ENCODE results near the gene NELL1. TPM values are rescaled to one million over a fixed set of nuclear protein-coding genes. Genes with fewer than 3 reads are reported as not detected.

Gene NELL1
- total RNA-seq, 2 donors from 2014 or later = 0.09 to 0.11 TPM

DNA sequence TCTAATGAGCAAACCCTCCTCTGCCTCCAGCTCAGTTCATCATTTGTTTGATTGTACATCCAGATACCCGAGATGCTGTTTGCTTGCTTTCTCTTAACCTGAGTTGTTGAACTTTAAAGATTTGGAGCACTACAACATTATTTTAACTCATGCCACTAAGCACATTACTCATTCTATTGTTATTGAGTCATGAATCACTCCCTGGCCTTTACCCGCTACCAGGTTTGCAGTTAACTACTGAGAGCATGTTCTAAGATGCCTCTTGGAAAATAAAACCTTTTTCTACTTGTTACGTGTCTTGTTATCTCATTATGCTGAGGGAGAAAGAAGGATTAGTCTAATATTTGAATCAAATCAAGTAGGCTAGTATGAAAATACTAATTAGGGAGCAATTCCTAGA lies 802.9 kb downstream of the NELL1 start:
- WGBS, 2 experiments (ENCODE audit: insufficient coverage in 1 of 2, insufficient read length in 1 of 2) = 98% methylated on average over 3 of the region's 3 CpGs; no CpG with 5 or more reads in 1 of the 2 experiments
- H3K27ac Mint-ChIP-seq = no peak overlapping the region
- H3K4me1 Mint-ChIP-seq = peaks cover 12% of the 10 kb centered on the region
- no peaks in the 10 kb centered on the region for H3K27me3 Mint-ChIP-seq (ENCODE audit: insufficient read depth)
- no peaks in the 10 kb centered on the region for H3K36me3 ChIP-seq (ENCODE audit: control insufficient read depth, insufficient read depth, low read length)
- DNase-seq = no peak
- H3K27me3 ChIP-seq (ENCODE audit: control insufficient read depth, insufficient read depth, low read length, poor library complexity, severe bottlenecking) = no peaks in the 10 kb centered on the region
- H3K9me3 Mint-ChIP-seq = no peaks in the 10 kb centered on the region
- H3K9ac ChIP-seq (ENCODE audit: extremely low read depth, low read length, poor library complexity, severe bottlenecking) = no peak overlapping the region
- H3K4me3 ChIP-seq (ENCODE audit: low read length) = no peak overlapping the region
- H3K9me3 ChIP-seq (ENCODE audit: control insufficient read depth, low read length) = no peaks in the 10 kb centered on the region
- H3K27ac ChIP-seq (ENCODE audit: low read depth, low read length) = no peak overlapping the region
- H3K4me3 Mint-ChIP-seq = no peak overlapping the region
- H3K36me3 Mint-ChIP-seq (ENCODE audit: low read depth) = no peaks in the 10 kb centered on the region
- H3K4me1 ChIP-seq (ENCODE audit: control insufficient read depth, insufficient read depth, low read length) = peaks cover 3% of the 10 kb centered on the region
- TF ChIP-seq, protein P1, sequence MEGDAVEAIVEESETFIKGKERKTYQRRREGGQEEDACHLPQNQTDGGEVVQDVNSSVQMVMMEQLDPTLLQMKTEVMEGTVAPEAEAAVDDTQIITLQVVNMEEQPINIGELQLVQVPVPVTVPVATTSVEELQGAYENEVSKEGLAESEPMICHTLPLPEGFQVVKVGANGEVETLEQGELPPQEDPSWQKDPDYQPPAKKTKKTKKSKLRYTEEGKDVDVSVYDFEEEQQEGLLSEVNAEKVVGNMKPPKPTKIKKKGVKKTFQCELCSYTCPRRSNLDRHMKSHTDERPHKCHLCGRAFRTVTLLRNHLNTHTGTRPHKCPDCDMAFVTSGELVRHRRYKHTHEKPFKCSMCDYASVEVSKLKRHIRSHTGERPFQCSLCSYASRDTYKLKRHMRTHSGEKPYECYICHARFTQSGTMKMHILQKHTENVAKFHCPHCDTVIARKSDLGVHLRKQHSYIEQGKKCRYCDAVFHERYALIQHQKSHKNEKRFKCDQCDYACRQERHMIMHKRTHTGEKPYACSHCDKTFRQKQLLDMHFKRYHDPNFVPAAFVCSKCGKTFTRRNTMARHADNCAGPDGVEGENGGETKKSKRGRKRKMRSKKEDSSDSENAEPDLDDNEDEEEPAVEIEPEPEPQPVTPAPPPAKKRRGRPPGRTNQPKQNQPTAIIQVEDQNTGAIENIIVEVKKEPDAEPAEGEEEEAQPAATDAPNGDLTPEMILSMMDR (conservative IDR thresholded peaks at IDR 0.05) = no peak

DNA sequence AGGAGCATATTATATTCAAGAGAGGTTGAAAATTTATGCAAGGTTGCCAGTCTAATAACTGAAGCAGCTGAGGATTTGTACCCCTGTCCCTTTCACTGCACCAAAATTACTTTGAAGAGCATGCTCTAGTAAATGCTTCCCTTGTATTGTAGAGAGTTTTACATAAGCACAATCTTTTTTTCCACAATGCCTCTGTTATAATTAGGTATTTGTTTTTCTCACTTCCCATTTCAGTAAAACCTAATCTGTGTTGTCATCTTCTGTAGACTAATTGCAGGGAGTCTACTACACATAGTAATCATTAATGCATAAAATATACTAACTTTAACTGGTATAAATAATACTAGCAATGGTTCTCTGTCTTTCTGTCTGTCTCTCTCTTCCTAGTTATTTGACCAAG lies 805.1 kb downstream of the NELL1 start:
- H3K9me3 Mint-ChIP-seq = no peaks in the 10 kb centered on the region
- H3K4me3 Mint-ChIP-seq = no peak overlapping the region
- H3K27me3 Mint-ChIP-seq (ENCODE audit: insufficient read depth) = no peaks in the 10 kb centered on the region
- no peak overlapping the region for H3K9ac ChIP-seq (ENCODE audit: extremely low read depth, low read length, poor library complexity, severe bottlenecking)
- H3K4me3 ChIP-seq (ENCODE audit: low read length) = no peak overlapping the region
- no peaks in the 10 kb centered on the region for H3K9me3 ChIP-seq (ENCODE audit: control insufficient read depth, low read length)
- H3K27ac Mint-ChIP-seq = no peak overlapping the region
- DNase-seq = no peak
- TF ChIP-seq, protein P1 (conservative IDR thresholded peaks at IDR 0.05) = no peak
- peaks cover 17% of the 10 kb centered on the region for H3K4me1 Mint-ChIP-seq
- peaks cover 5% of the 10 kb centered on the region for H3K4me1 ChIP-seq (ENCODE audit: control insufficient read depth, insufficient read depth, low read length)
- H3K36me3 ChIP-seq (ENCODE audit: control insufficient read depth, insufficient read depth, low read length) = no peaks in the 10 kb centered on the region
- H3K36me3 Mint-ChIP-seq (ENCODE audit: low read depth) = no peaks in the 10 kb centered on the region
- no peak overlapping the region for H3K27ac ChIP-seq (ENCODE audit: low read depth, low read length)
- no peaks in the 10 kb centered on the region for H3K27me3 ChIP-seq (ENCODE audit: control insufficient read depth, insufficient read depth, low read length, poor library complexity, severe bottlenecking)

DNA sequence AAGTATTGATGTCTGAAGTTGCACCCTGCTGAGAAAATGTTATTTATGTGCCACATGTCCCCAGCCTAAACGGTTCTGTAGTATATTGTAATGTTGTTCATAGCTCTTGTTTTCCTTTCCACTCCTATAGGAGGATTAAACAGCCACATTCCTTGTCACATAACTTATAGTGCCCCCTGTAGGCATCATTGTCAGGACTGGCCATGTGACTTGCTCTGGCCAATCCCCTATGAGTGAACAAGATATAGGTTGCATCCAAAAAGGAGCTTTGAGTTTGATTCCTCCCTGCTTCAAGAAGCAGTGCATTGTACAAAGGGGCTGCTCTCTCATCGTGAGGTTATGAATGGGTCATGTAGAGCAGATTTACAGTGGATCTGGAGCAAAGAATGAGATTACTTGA lies 805.9 kb downstream of the NELL1 start:
- no peak overlapping the region for H3K27ac ChIP-seq (ENCODE audit: low read depth, low read length)
- no peak overlapping the region for H3K4me3 ChIP-seq (ENCODE audit: low read length)
- H3K27me3 ChIP-seq (ENCODE audit: control insufficient read depth, insufficient read depth, low read length, poor library complexity, severe bottlenecking) = no peaks in the 10 kb centered on the region
- H3K4me1 ChIP-seq (ENCODE audit: control insufficient read depth, insufficient read depth, low read length) = peaks cover 5% of the 10 kb centered on the region
- H3K9me3 ChIP-seq (ENCODE audit: control insufficient read depth, low read length) = no peaks in the 10 kb centered on the region
- no peak for DNase-seq
- Mint-ChIP-seq H3K4me1 (peaks cover 23% of the 10 kb centered on the region), H3K4me3 (no peak overlapping the region), H3K9me3 (no peaks in the 10 kb centered on the region), H3K36me3 (ENCODE audit: low read depth) (no peaks in the 10 kb centered on the region), H3K27me3 (ENCODE audit: insufficient read depth) (no peaks in the 10 kb centered on the region), H3K27ac (no peak overlapping the region)
- 80 to 96% methylated on average over 1 to 2 of the region's 2 CpGs for WGBS, 2 experiments (ENCODE audit: insufficient coverage in 1 of 2, insufficient read length in 1 of 2)
- no peaks in the 10 kb centered on the region for H3K36me3 ChIP-seq (ENCODE audit: control insufficient read depth, insufficient read depth, low read length)
- H3K9ac ChIP-seq (ENCODE audit: extremely low read depth, low read length, poor library complexity, severe bottlenecking) = no peak overlapping the region
- TF ChIP-seq, protein P1 (conservative IDR thresholded peaks at IDR 0.05) = peak; percentile 34
